Neural progenitor cell (in vitro differentiated cells): Measurements from ENCODE around the gene INCA1.

Experiments
- CTCF ChIP-seq: fragments of 200-600 bp; sonication (generic); IDR thresholded peaks from 2 replicates; pipeline ENCODE4 v1.5.1; 2017; ENCODE audit warnings: antibody characterized with exemption, mild to moderate bottlenecking
- EZH2 ChIP-seq: fragments of 200-600 bp; sonication (generic); IDR thresholded peaks from 2 replicates; pipeline ENCODE4 v1.6.1; 2017; ENCODE audit warnings: antibody characterized with exemption, mild to moderate bottlenecking, moderate library complexity
- EZH2phosphoT487 ChIP-seq: fragments of 200-600 bp; sonication (generic); IDR thresholded peaks from 2 replicates; pipeline ENCODE4 v1.6.1; 2017; ENCODE audit warnings: antibody characterized with exemption

- TF ChIP-seq CTCF (no peak), EZH2 (no peak), EZH2phosphoT487 (no peak)
Measured at GRCh38 chr17:4948166-4948930, 49.0 kb downstream of the INCA1 start, which contains the start of gene PFN1.
